Nephron (organoid): ENCODE results near the gene SPATA25.

Experiments
- H3K27ac Mint-ChIP-seq, 3 experiments: 2 replicates each; pipeline ENCODE4 v1.8.0; 2020; ENCODE audit warnings: mixed read lengths in 3 of 3, mild to moderate bottlenecking in 2 of 3, moderate library complexity in 1 of 3
- H3K27me3 Mint-ChIP-seq: 2 replicates; pipeline ENCODE4 v1.8.0; 2021; ENCODE audit warnings: low read depth, mild to moderate bottlenecking, moderate library complexity, mixed read lengths
- H3K36me3 Mint-ChIP-seq: 2 replicates; pipeline ENCODE4 v1.8.0; 2020; ENCODE audit warnings: low read depth, mixed read lengths
- H3K4me1 Mint-ChIP-seq: 2 replicates; pipeline ENCODE4 v1.8.0; 2020; ENCODE audit warnings: mixed read lengths
- H3K4me3 Mint-ChIP-seq, 3 experiments: 2 replicates each; pipeline ENCODE4 v1.8.0; 2020; ENCODE audit warnings: mild to moderate bottlenecking in 3 of 3, mixed read lengths in 3 of 3, moderate library complexity in 2 of 3
- H3K9me3 Mint-ChIP-seq: 2 replicates; pipeline ENCODE4 v1.8.0; 2020; ENCODE audit warnings: mixed read lengths
- TF ChIP-seq, protein P1 (sequence below), 3 experiments: fragments of 200-600 bp; sonication (generic); IDR thresholded peaks; one replicate each; pipeline ENCODE4 v1.5.0; 2021; ENCODE audit warnings: antibody characterized with exemption in 3 of 3; ENCODE audit not compliant: unreplicated experiment in 3 of 3

Gene SPATA25

DNA sequence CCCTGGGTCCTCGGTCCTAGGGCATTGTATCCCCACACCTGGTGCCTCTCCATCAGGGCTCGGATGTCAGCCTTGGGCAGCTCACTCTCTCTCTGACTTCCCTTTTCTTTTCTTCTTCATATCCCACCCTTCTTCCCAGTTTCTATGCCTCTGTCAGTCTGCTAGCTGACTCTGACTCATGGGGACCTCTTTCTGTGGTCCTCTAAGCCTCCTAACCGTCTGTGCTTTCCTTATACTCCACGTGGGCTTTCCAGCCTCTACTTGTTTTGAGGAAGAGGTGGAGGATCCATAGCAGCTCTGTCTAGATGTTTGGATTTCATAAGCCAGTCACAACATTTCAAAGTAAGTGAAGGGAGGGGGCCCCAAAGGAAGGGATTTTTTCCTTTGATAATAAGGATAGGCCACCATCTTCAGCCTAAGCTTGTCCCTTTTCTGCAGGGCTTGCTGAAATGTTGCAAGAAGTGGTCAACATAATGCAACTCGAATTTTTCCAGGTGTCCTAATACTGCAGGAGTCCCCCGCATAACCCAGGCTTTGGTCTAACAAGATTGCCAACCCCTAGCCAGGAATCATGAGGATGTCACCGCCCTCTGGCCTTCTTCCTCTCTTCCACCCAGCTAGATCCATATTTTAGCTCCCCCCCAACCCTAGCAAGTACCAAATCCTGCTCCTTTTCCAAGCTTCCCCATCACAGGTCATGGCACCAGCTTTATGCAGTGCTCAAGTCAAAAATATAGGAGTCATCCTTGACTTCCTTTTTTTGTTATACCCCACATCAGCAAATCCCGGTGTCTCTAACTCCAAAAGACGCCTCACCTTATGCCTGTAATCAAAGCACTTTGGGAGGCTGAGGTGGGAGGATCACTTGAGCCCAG, 33.3 kb upstream of the SPATA25 start:
- H3K36me3 Mint-ChIP-seq: no peaks in the 10 kb centered on the region
- no peaks in the 10 kb centered on the region for H3K9me3 Mint-ChIP-seq
- H3K27ac Mint-ChIP-seq: peak overlapping the region; percentile 95 to 96 (median 95)
- H3K4me3 Mint-ChIP-seq: peak overlapping the region; percentile 58 to 79 (median 63)
- TF ChIP-seq, protein P1, sequence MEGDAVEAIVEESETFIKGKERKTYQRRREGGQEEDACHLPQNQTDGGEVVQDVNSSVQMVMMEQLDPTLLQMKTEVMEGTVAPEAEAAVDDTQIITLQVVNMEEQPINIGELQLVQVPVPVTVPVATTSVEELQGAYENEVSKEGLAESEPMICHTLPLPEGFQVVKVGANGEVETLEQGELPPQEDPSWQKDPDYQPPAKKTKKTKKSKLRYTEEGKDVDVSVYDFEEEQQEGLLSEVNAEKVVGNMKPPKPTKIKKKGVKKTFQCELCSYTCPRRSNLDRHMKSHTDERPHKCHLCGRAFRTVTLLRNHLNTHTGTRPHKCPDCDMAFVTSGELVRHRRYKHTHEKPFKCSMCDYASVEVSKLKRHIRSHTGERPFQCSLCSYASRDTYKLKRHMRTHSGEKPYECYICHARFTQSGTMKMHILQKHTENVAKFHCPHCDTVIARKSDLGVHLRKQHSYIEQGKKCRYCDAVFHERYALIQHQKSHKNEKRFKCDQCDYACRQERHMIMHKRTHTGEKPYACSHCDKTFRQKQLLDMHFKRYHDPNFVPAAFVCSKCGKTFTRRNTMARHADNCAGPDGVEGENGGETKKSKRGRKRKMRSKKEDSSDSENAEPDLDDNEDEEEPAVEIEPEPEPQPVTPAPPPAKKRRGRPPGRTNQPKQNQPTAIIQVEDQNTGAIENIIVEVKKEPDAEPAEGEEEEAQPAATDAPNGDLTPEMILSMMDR (IDR thresholded peaks at IDR 0.05; ENCODE audit: unreplicated experiment in 3 of 3): no peak
- no peaks in the 10 kb centered on the region for H3K27me3 Mint-ChIP-seq
- H3K4me1 Mint-ChIP-seq: peaks cover 61% of the 10 kb centered on the region

DNA sequence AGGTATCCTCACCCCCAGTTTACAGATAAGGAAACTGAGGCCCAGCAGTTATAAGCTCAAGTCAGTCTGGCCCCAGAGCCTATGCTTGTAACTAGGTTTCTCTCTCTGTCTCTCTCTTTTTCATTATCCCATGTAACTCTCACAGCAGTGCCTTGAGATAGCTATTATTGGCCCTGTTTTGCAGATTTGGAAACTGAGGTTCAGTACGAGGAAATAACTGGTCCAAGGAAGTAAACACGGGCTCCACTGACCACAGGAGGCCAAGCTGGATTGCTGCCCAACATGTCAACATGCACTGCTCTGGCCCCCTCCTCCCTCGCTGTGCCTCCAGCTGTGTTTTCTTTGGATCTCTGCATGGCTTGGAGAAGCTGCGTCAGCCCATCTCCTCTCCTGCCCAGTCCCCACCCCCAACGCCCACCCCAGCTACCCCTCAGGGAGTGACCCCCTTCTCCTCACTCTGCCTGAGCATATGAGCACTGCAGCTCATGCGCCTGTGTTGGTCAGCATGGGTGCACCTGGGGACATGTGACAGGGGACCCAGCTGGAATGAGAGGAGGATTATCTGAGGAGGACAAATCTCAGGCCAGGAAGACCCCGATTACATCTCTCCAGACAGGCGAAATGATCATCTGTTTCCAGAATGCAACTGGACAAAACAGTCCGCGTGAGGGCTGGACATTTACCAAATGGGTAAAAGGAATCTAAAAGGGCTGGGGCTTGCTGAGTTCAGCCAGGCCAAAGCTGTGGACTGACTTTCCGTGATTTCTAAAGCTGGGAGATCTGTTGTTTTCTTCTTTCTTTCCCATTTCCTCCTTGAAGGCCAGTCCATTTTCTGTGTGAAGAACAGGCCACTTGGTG, 32.3 kb upstream of the SPATA25 start:
- Mint-ChIP-seq H3K4me3 (peak overlapping the region; percentile 58 to 79 (median 63)), H3K9me3 (no peaks in the 10 kb centered on the region), H3K4me1 (peaks cover 52% of the 10 kb centered on the region), H3K36me3 (no peaks in the 10 kb centered on the region), H3K27ac (peak overlapping the region; percentile 95 to 96 (median 95)), H3K27me3 (no peaks in the 10 kb centered on the region)
- TF ChIP-seq, protein P1 (IDR thresholded peaks at IDR 0.05; ENCODE audit: unreplicated experiment in 3 of 3): no peak

DNA sequence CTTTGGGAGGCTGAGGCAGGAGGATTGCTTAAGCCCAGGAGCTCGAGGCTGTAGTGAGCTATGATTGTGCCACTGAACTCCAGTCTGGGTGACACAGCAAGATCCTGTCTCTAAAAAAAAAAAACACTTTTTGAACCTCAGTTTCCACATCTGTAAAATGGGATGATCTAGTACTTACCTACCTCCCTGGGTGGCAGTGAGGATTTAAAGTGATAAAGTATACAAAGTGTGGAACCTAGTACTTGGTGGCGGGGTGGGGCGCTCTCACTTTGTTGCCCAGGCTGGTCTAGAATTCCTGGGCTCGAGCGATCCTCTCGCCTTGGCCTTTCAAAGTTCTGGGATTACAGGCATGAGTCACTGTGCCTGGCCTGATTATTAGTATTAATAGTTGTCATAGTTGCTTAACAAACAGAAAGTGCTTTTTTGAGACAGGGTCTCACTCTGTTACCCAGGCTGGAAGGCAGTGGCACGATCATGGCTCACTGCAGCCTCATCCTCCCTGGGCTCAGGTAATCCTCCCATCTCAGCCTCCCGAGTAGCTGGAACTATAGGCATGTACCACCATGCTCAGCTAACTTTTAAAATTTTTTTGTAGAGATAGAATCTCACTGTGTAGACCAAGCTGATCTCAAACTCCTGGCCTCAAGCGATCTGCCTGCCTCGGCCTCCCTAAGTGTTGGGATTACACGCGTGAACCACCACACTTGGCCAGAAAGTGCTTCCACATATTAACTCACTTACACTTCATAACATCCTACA, 31.5 kb upstream of the SPATA25 start:
- Mint-ChIP-seq H3K9me3 (no peaks in the 10 kb centered on the region), H3K4me1 (peaks cover 52% of the 10 kb centered on the region), H3K4me3 (no peak overlapping the region), H3K27me3 (no peaks in the 10 kb centered on the region), H3K36me3 (no peaks in the 10 kb centered on the region), H3K27ac (peak overlapping the region; percentile 95 to 98 (median 96))
- TF ChIP-seq, protein P1 (IDR thresholded peaks at IDR 0.05; ENCODE audit: unreplicated experiment in 3 of 3): no peak

DNA sequence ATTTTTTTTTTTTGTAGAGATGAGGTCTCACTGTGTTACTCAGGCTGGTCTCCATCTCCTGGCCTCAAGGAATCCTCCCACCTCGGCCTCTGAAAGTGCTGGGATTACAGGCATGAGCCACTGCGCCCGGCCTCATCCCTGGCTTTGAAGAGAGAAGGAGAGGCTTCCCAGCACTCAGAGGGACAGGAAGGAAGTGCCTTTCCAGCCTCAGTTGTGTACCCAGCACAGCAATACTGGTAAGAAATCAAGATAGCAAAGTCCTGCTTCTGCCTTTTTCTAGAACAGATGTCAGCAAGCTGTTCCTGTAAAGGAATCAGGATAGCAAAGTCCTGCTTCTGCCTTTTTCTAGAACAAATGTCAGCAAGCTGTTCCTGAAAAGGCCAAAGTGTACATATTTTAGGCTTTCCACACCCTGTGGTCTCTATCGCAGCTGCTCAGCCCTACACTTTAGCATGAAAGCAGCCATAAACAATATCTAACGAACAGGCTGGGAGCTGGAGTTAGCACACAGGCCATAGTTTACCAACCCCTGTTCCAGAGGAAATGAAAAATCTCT, 30.8 kb upstream of the SPATA25 start:
- no peaks in the 10 kb centered on the region for H3K36me3 Mint-ChIP-seq
- TF ChIP-seq, protein P1 (IDR thresholded peaks at IDR 0.05; ENCODE audit: unreplicated experiment in 3 of 3): no peak
- peak overlapping the region in 2 of 3 experiments; percentile 58 to 59 for H3K4me3 Mint-ChIP-seq
- H3K9me3 Mint-ChIP-seq: no peaks in the 10 kb centered on the region
- H3K27me3 Mint-ChIP-seq: no peaks in the 10 kb centered on the region
- H3K27ac Mint-ChIP-seq: peak overlapping the region; percentile 91 to 98 (median 96)
- peaks cover 51% of the 10 kb centered on the region for H3K4me1 Mint-ChIP-seq

DNA sequence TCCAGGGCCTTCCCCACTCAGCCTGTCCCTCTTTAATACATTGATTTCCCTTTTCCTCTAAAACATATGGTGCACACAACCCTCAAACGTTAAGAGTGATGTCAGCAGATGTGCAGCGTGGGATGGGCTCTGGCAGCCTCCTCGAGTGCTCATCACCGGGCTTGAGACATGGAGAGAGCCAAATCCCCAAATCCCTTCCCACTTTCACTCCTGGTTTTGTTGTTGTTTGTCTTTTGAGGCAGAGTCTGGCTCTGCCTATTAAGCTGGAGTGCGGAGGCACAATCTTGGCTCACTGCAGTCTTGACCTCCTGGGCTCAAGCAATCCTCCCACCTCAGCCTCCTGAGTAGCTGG, 30.3 kb upstream of the SPATA25 start:
- no peaks in the 10 kb centered on the region for H3K9me3 Mint-ChIP-seq
- TF ChIP-seq, protein P1 (IDR thresholded peaks at IDR 0.05; ENCODE audit: unreplicated experiment in 3 of 3): no peak
- no peaks in the 10 kb centered on the region for H3K27me3 Mint-ChIP-seq
- no peaks in the 10 kb centered on the region for H3K36me3 Mint-ChIP-seq
- H3K27ac Mint-ChIP-seq: peak overlapping the region; percentile 91 to 98 (median 96)
- H3K4me3 Mint-ChIP-seq: peak overlapping the region; percentile 41 to 59 (median 58)
- peaks cover 46% of the 10 kb centered on the region for H3K4me1 Mint-ChIP-seq
